Left ventricle myocardium inferior (tissue), 1 donor: ENCODE measurements around the gene SORCS2. TPM values are rescaled to one million over a fixed set of nuclear protein-coding genes. Genes with fewer than 3 reads are reported as not detected.

Experiments used
- DNase-seq: peaks from one replicate; pipeline ENCODE4 v3.0.0-alpha.2; 2020
- H3K27ac ChIP-seq: fragments of 200-600 bp; replicated peaks from 2 replicates; pipeline ENCODE4 v1.8.0; 2021
- H3K27me3 ChIP-seq: fragments of 200-600 bp; 2 replicates; pipeline ENCODE4 v1.8.0; 2021; ENCODE audit warnings: low read depth
- H3K36me3 ChIP-seq: fragments of 200-600 bp; 2 replicates; pipeline ENCODE4 v1.8.0; 2021
- H3K4me1 ChIP-seq: fragments of 200-600 bp; 2 replicates; pipeline ENCODE4 v1.8.0; 2021
- H3K4me3 ChIP-seq: fragments of 200-600 bp; 2 replicates; pipeline ENCODE4 v1.8.0; 2021; ENCODE audit warnings: mild to moderate bottlenecking, moderate library complexity
- H3K9me3 ChIP-seq: fragments of 200-600 bp; replicated peaks from 2 replicates; pipeline ENCODE4 v1.8.0; 2021
- CTCF ChIP-seq: fragments of 200-600 bp; IDR thresholded peaks from 2 replicates; pipeline ENCODE4 v1.8.0; 2021; ENCODE audit warnings: antibody characterized with exemption, mild to moderate bottlenecking, borderline replicate concordance
- intact Hi-C: fragments of 100-400 bp; cut with micrococcal nuclease; formaldehyde crosslinking; loops from one replicate; pipeline ENCODE4 v1.11.0; 2022
- total RNA-seq: library from RNA; stranded (reverse); fragmentation: NEBNext Ultra II Directional; extraction: Animal tissue kit (Norgen Biotek cat#: 25700); gene quantifications from one replicate; pipeline ENCODE4 v1.2.1, GENCODE V29; 2021
- donor health status: DM: no; HTN: yes; CAD: no; lungs with severe emphysema.

SORCS2 gene
- total RNA-seq, 1 donor from 2014 or later: 1.2 TPM

DNA sequence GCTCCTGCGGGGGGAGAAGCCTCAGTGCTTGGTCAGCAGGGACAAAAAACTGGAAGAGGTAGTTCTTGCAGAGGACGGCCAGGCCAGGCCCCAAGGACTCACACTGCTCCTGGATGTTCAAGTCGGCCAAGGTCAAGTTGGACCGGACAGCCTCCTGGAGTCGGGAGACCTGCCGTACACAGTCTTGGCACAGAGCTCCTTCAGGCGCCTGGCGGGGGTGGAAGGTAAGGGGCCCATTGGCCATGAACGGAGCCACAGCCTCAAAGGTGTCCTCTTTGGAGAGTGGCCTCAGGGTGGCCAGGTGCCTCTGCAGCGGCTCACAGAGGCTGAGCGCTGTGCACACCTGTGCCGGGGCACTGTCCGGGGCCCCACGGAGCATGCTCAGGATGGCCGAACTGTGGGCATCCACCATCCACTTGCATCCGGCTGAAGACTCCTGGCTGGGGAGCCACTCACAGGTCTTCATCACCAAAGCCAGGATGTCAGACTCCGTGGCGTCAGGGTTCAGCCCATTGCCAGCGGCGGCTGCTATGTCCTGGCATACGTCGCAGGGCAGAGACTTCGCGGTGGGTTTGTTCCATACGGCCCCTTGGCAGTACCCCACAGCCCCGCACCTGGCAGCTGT is 241.9 kb downstream of the SORCS2 start:
- H3K4me3 ChIP-seq: no peak overlapping the region
- no peak for TF ChIP-seq CTCF
- peaks cover 12% of the 10 kb centered on the region for H3K4me1 ChIP-seq
- H3K36me3 ChIP-seq: no peaks in the 10 kb centered on the region
- peaks cover 4% of the 10 kb centered on the region for H3K9me3 ChIP-seq
- intact Hi-C loops: no loop called here
- H3K27me3 ChIP-seq: peaks cover 7% of the 10 kb centered on the region
- no peak overlapping the region for H3K27ac ChIP-seq
- DNase-seq: no peak

DNA sequence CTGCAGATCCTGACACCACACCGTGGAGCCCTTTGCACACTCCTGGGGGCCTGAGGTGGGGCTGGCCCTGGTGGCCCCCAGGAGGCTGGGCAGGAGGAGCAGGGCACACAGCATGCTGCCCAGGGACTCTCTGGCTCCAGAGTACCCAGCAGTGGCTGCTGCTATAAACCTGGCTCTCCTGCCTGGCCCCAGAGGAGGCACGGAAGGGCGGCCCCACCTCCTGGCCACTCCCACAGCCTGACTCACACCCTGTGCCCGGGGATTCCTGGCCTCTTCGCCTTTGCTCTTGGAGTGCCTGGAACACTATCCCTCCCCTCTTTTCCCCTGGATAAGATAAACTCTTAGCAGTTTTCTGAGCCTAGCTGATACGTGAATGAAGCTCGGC is 242.4 kb downstream of the SORCS2 start, which contains the start of gene PSAPL1:
PSAPL1 (minus strand) TSS at position 165 of the 385 bp plus-strand sequence; CDS start at position 114, 51 bp downstream.
- Histone ChIP-seq H3K27ac (no peak within 1 kb of the TSS), H3K27me3 (peaks cover 11% of the 10 kb centered on the region), H3K9me3 (peaks cover 8% of the 10 kb centered on the region), H3K4me1 (peaks cover 11% of the 10 kb centered on the region), H3K4me3 (no peak within 1 kb of the TSS), H3K36me3 (no peaks in the 10 kb centered on the region)
- DNase-seq: peak; percentile 27
- TF ChIP-seq CTCF: no peak
- intact Hi-C loops: no loop called here

- intact Hi-C loops: no loop called here
- H3K4me3 ChIP-seq: no peak overlapping the region
- peaks cover 20% of the 10 kb centered on the region for H3K27me3 ChIP-seq
- no peak overlapping the region for H3K27ac ChIP-seq
- DNase-seq: no peak
- no peak for TF ChIP-seq CTCF
- H3K36me3 ChIP-seq: no peaks in the 10 kb centered on the region
- H3K4me1 ChIP-seq: peaks cover 9% of the 10 kb centered on the region
- H3K9me3 ChIP-seq: peaks cover 8% of the 10 kb centered on the region
Measured at GRCh38 chr4:7435471-7436061, 243.2 kb downstream of the SORCS2 start.

DNA sequence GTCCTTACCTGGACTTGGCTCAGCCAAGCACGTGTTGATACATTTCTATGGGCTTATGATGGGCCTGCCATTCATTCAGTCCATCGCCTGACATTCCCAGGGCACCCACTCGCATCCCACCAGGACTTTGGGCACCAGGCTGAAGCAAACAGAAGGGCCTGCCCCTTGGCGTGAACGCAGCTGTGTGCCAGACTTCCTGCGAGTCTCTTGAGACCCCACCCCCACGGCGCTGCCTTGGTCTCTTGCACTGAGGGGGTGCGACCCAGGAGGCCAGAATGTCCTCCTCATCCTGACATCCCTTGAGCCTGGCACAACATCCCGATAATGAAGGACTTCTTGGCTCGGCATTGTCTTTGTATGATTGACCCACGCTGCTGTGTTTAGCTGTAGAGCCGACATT is 243.9 kb downstream of the SORCS2 start:
- Histone ChIP-seq H3K27me3 (peaks cover 26% of the 10 kb centered on the region), H3K36me3 (no peaks in the 10 kb centered on the region), H3K27ac (no peak overlapping the region), H3K4me3 (no peak overlapping the region), H3K9me3 (peaks cover 8% of the 10 kb centered on the region), H3K4me1 (peaks cover 9% of the 10 kb centered on the region)
- TF ChIP-seq CTCF: no peak
- intact Hi-C loops: no loop called here
- DNase-seq: no peak

GRCh38 chr4:7439699-7440098 is 247.4 kb downstream of the SORCS2 start:
- Histone ChIP-seq H3K27ac (no peak overlapping the region), H3K4me3 (no peak overlapping the region), H3K4me1 (peaks cover 5% of the 10 kb centered on the region), H3K9me3 (peaks cover 8% of the 10 kb centered on the region), H3K36me3 (no peaks in the 10 kb centered on the region), H3K27me3 (peaks cover 40% of the 10 kb centered on the region)
- no peak for TF ChIP-seq CTCF
- intact Hi-C loops: no loop called here
- DNase-seq: no peak
